Stomach (tissue), 4 donors: ENCODE results near the gene LRP3.

Experiments used
- CTCF ChIP-seq, 7 experiments: fragments of 450-650 bp in 4 of 7; fragments of 200-600 bp in 3 of 7; sonication (generic) in 3 of 7; IDR thresholded peaks; one replicate each; pipeline ENCODE4 v1.5.1; 2016 to 2019; ENCODE audit warnings: antibody characterized with exemption in 7 of 7, control low read depth in 2 of 7, mild to moderate bottlenecking in 1 of 7
- POLR2A ChIP-seq, 4 donors: fragments of 450-650 bp; IDR thresholded peaks; one replicate each; pipeline ENCODE4 v1.6.1; 2016; ENCODE audit warnings: antibody characterized with exemption in 4 of 4, control low read depth in 2 of 4, mild to moderate bottlenecking in 1 of 4, moderate library complexity in 1 of 4
- POLR2AphosphoS5 ChIP-seq, 3 donors: sonication (generic); formaldehyde crosslinking; IDR thresholded peaks; one replicate each; pipeline ENCODE4 v1.6.1; 2016; ENCODE audit warnings: antibody characterized with exemption in 3 of 3

- TF ChIP-seq CTCF (IDR thresholded peaks at IDR 0.05) (peak in 5 of 7 experiments; percentile 52 to 88 (median 80)), POLR2A (IDR thresholded peaks at IDR 0.05) (no peak), POLR2AphosphoS5 (IDR thresholded peaks at IDR 0.05) (no peak)
Measured at GRCh38 chr19:33241530-33242101, 47.5 kb downstream of the LRP3 start.
